Progenitor cell of endocrine pancreas (in vitro differentiated cells): ENCODE measurements around the gene CFI. TPM values are rescaled to one million over a fixed set of nuclear protein-coding genes. Genes with fewer than 3 reads are reported as not detected.

Source experiments
- DNase-seq: peaks from one replicate; pipeline ENCODE4 v3.0.0; 2021; ENCODE audit warnings: low spot score; ENCODE audit not compliant: unreplicated experiment
- H3K27ac Mint-ChIP-seq: 2 replicates; pipeline ENCODE4 v1.8.0; 2021; ENCODE audit warnings: mild to moderate bottlenecking, moderate library complexity, mixed read lengths
- H3K27me3 Mint-ChIP-seq: 2 replicates; pipeline ENCODE4 v1.8.0; 2021; ENCODE audit warnings: mixed read lengths
- H3K36me3 Mint-ChIP-seq: 2 replicates; pipeline ENCODE4 v1.8.0; 2022; ENCODE audit warnings: mixed read lengths; ENCODE audit not compliant: insufficient read depth
- H3K4me1 Mint-ChIP-seq: 2 replicates; pipeline ENCODE4 v1.8.0; 2021; ENCODE audit warnings: low read depth, mixed read lengths
- H3K4me3 Mint-ChIP-seq: 2 replicates; pipeline ENCODE4 v1.8.0; 2021; ENCODE audit warnings: low read depth, mild to moderate bottlenecking, moderate library complexity, mixed read lengths
- H3K9me3 Mint-ChIP-seq: 2 replicates; pipeline ENCODE4 v1.8.0; 2021; ENCODE audit warnings: low read depth, mixed read lengths
- total RNA-seq: library from RNA; stranded (reverse); gene quantifications from 2 replicates; pipeline ENCODE4 v1.2.1, GENCODE V29; 2021
- TF ChIP-seq, protein P1 (sequence below): fragments of 200-600 bp; sonication (generic); IDR thresholded peaks from one replicate; pipeline ENCODE4 v1.5.0; 2021; ENCODE audit warnings: antibody characterized with exemption, mild to moderate bottlenecking; ENCODE audit not compliant: unreplicated experiment

Gene CFI
- total RNA-seq, 1 donor from 2014 or later, result not detected

DNA sequence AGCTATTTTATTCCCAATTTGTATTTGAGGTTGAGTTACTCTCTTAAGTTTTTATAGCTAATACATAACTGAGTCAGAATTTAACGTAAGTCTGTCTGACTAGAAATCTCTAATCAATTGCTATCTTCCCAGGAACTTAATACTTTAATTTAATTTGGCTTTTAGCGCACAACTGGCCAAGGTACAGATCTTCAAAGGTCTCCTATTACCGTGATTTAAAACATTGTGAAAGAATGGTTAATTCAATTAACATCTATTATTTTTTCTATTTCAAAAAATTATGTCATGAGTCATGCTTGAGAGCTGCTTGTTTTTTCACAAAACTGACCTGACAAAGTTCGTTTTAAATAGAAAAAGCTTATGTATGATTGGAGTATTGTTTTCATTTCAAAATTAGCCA, 49.9 kb downstream of the CFI start:
- no peak overlapping the region for H3K27ac Mint-ChIP-seq
- no peak for DNase-seq
- no peaks in the 10 kb centered on the region for H3K27me3 Mint-ChIP-seq
- H3K4me3 Mint-ChIP-seq, result no peak overlapping the region
- H3K36me3 Mint-ChIP-seq, result no peaks in the 10 kb centered on the region
- H3K4me1 Mint-ChIP-seq, result peaks cover 2% of the 10 kb centered on the region
- TF ChIP-seq, protein P1, sequence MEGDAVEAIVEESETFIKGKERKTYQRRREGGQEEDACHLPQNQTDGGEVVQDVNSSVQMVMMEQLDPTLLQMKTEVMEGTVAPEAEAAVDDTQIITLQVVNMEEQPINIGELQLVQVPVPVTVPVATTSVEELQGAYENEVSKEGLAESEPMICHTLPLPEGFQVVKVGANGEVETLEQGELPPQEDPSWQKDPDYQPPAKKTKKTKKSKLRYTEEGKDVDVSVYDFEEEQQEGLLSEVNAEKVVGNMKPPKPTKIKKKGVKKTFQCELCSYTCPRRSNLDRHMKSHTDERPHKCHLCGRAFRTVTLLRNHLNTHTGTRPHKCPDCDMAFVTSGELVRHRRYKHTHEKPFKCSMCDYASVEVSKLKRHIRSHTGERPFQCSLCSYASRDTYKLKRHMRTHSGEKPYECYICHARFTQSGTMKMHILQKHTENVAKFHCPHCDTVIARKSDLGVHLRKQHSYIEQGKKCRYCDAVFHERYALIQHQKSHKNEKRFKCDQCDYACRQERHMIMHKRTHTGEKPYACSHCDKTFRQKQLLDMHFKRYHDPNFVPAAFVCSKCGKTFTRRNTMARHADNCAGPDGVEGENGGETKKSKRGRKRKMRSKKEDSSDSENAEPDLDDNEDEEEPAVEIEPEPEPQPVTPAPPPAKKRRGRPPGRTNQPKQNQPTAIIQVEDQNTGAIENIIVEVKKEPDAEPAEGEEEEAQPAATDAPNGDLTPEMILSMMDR, result no peak
- H3K9me3 Mint-ChIP-seq, result no peaks in the 10 kb centered on the region

DNA sequence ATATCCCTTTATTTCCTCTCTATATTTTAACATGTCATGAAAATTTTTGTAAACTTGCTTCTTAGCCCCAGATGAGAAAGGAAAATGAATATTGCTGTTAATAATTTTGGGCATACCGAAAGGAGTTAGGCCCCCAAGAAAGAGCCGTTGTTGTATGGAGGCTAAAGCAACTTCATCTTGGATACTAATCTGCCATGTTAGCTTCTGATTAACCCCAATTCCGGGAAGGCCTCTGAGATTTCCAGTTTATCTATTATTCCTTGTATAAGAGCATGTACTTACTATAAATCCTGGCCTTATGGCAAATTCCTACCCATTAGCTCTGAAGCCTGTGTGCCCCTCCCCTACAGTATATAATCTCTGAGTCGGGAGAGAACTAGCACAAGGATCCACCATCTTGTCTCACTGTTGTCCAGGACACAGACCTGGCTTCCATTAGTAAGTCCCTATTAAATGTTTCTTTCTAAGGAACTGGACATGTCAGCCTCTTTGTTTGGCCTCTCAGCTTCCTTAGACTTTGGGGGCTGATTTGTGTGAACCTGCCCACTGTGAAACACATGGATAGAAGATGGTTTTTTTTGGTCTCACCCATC, 51.1 kb downstream of the CFI start:
- H3K27me3 Mint-ChIP-seq, result no peaks in the 10 kb centered on the region
- no peak overlapping the region for H3K4me3 Mint-ChIP-seq
- no peak for DNase-seq
- H3K4me1 Mint-ChIP-seq, result peaks cover 2% of the 10 kb centered on the region
- no peaks in the 10 kb centered on the region for H3K36me3 Mint-ChIP-seq
- H3K9me3 Mint-ChIP-seq, result no peaks in the 10 kb centered on the region
- no peak overlapping the region for H3K27ac Mint-ChIP-seq
- TF ChIP-seq, protein P1, result no peak

DNA sequence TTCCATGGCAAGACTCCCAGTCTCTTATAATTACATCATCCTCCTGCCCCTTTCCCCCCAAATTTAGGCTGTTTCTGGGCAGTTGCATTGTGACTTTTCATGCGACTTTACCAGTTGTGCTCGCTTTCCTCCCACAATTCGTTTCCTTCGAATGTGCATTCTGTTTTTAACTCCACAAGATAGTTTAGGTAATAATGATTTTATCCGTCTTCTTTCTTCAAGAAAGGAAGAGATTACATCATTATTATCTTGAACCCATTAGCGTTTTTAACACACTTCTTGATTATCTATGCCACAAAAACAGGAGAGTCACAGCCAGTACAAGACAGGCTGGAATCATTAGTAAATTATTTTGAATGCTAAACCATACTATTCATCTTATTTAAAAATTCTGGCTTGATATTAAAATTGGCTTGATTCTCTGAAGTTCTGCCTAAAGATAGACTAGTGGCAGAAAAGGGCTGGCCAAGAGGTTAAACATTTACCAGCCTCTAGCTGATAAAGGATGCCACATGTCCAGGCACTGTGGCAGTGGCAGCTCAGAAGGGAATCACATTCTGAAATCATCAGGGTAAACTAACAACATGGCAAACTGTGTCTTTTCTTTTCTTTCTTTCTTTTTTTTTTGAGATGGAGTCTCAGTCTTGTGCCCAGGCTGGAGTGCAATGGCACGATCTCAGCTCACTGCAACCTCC, 52.3 kb downstream of the CFI start:
- H3K4me1 Mint-ChIP-seq, result peaks cover 2% of the 10 kb centered on the region
- DNase-seq, result no peak
- no peaks in the 10 kb centered on the region for H3K36me3 Mint-ChIP-seq
- H3K4me3 Mint-ChIP-seq, result no peak overlapping the region
- H3K27ac Mint-ChIP-seq, result no peak overlapping the region
- H3K27me3 Mint-ChIP-seq, result no peaks in the 10 kb centered on the region
- TF ChIP-seq, protein P1, result no peak
- H3K9me3 Mint-ChIP-seq, result no peaks in the 10 kb centered on the region

DNA sequence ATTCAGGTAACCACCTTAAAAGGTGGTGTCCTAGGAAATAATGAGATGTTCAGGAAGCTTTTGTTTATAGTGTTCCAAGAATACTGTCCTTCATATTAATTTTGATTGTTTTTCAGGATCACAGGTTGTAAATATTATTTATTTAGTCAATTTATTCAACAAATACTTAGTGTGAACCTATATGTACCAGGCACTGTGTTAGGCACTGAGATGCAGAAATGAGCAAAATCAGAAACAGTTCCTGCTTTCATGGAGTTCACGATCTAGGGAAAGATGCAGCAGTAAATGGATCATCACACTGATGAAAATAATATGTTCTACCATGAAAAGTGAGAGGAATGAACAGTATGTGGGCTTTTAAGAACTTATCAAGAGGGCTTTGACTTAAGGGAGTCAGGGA, 53.7 kb downstream of the CFI start:
- no peak for DNase-seq
- H3K27ac Mint-ChIP-seq, result no peak overlapping the region
- TF ChIP-seq, protein P1, result no peak
- no peaks in the 10 kb centered on the region for H3K36me3 Mint-ChIP-seq
- H3K27me3 Mint-ChIP-seq, result no peaks in the 10 kb centered on the region
- peaks cover 2% of the 10 kb centered on the region for H3K4me1 Mint-ChIP-seq
- no peaks in the 10 kb centered on the region for H3K9me3 Mint-ChIP-seq
- no peak overlapping the region for H3K4me3 Mint-ChIP-seq

DNA sequence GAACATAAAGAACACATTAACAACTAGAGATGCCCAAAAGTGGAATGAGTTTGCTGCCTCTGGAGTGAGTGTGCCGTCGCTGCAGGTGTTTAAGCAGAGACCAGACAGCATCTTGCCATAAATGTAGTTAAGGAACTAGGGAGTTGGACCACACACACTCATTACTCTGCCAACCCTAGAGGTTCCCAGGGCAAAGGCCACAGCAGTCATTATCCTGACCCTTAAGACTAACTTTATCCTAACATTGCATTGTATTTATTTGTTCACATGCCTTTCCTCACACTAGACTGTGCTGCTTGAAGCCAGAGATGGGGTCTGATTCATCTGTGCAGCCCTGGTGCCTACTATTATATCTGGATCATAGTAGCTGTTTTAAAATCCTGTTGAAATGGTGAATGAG, 55.1 kb downstream of the CFI start:
- H3K4me1 Mint-ChIP-seq, result peaks cover 4% of the 10 kb centered on the region
- no peak overlapping the region for H3K27ac Mint-ChIP-seq
- H3K4me3 Mint-ChIP-seq, result no peak overlapping the region
- H3K36me3 Mint-ChIP-seq, result no peaks in the 10 kb centered on the region
- DNase-seq, result no peak
- TF ChIP-seq, protein P1, result no peak
- H3K9me3 Mint-ChIP-seq, result no peaks in the 10 kb centered on the region
- H3K27me3 Mint-ChIP-seq, result no peaks in the 10 kb centered on the region
